Measurements from ENCODE around the gene ROPN1L.

The ROPN1L gene

DNA sequence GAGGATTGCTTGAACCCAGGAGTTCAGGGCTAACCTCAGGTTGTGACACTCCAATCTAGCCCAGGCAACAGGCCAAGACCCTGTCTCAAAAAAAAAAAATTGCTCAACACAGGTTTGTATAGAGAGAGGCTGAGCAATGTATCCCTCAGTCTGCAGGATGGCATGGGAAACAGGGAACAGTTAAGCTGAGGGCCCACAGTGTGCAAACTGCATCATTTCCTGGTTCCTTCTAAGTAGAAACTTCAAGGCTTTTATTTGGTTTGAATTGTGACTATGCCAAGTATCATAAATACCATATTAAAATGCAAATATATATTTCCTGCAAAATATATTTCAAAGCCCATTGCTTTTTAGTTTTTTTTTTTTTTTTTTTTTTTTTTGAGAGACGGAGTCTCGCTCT, 13.7 kb upstream of the ROPN1L start:
- DNase-seq (ENCODE audit: low spot score) = no peak

DNA sequence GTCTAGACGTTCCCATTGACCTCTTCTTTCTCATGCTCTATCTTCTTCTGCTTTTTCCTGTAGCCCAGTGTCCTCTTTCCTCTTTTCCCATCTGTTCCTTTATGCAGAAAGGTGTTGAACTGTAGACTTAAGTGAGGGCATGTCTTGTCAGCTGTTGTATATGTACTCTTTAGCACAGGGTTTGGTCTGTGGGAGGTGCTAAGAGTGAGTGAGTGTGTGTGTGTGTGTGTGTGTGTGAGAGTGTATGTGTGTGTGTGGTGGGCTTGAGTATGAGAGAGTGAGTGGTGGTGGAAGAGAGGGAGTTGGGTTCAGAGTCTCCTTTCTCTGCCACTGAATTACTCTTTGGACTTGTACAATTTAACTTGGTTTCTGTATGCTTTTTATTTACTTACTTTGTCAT, 10.3 kb upstream of the ROPN1L start:
- no peak for DNase-seq (ENCODE audit: low spot score)

DNA sequence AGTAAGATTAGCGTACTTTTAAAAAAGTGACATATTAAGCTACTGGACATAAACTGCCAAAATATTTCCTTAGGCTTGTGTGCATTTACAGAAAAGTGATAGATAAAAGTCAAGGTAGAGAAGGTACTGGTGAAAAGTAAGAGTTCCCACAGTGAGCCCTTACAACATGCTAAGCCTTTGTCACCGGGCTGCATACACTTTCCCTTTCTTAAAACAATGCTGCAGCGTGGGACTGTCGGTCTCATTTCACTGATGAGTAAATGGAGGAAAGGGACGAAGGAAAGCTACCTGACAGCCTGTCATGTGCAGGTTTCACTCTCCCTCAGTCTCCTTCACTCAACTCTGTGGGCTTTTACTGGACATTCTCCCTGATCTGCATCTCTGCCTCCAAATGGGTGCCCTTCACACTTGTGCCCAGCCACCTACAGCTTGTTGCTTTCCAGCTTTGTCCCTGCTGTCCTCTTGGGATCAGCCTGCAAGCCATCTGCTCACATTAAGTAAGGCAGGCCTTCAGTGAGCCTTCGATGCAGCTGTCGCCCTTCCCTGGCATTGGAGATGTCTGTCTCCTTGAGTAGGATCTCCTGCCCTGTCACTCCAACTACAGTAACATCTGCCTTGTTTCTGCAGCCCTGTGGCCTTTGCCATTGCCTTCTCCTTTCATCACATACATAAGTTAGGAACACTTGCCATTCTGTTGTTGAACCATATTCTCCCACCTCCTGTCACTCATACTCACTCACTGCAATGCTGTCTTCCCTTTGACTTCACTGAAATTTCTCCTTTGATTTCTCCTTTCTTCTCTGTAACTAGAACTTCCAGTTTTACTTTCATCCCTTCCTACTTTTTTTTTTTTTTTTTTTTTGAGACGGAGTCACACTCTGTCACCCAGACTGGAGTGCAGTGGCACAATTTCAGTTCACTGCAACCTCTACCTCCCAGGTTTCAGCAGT, 9.3 kb upstream of the ROPN1L start:
- no peak for DNase-seq (ENCODE audit: low spot score)

DNA sequence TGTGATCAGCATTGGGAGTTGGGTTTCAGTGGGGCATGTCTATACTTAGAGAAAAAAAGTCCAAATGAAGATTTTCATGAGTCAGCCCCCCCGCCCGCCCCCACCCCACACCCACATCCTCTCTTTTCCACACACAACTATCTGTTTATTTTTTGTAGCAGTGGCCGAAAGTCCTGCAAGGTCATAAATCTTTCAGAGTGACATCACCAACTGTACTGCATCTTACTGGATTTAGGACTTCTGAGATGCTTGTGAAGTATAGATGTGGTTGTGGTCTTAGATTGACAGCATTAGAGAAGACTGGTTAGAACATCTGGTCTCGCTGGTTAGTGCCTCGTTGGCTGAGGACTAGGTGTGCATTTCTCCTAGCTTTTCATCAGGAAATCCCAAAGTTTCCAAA, 7.3 kb upstream of the ROPN1L start:
- DNase-seq (ENCODE audit: low spot score) = no peak

DNA sequence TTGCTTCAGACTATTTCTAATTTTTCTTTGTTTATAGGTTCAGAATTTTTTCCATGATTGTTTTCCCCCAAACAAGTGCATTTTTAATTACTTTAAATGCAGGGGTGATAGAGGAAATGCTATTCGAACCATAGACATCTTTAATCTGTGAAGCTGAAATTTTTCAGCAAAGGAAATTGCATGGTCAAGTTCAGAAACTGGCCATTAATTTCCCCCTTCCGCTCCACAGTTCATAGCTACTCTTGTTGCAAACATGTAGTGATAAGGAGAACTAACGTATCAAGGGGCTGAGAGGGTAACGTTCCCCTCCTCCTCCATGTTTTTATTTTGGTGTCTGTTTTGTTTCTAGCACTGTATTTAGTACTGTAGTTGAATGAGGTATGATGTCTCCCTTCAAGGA, 3.4 kb upstream of the ROPN1L start:
- no peak for DNase-seq (ENCODE audit: low spot score)

DNA sequence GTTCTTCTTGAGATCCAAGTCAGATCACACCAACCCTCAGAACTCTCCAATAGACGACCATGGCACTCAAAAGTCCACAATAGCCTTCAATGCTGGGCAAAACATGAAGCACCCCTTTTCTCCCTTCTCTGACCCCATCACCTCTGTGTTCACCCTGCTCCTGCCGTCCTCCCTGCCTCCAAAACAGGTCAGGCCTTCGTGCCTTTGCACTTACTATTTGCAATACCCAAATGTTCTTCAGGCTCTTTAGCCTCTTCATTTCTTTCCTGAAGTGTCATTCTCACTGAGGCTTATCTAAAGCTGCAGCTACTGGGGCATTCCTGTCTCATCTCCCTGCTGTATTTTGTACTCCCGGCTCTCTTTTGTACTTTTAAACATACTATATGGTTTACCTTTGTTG, 2.0 kb upstream of the ROPN1L start:
- DNase-seq (ENCODE audit: low spot score) = no peak

DNA sequence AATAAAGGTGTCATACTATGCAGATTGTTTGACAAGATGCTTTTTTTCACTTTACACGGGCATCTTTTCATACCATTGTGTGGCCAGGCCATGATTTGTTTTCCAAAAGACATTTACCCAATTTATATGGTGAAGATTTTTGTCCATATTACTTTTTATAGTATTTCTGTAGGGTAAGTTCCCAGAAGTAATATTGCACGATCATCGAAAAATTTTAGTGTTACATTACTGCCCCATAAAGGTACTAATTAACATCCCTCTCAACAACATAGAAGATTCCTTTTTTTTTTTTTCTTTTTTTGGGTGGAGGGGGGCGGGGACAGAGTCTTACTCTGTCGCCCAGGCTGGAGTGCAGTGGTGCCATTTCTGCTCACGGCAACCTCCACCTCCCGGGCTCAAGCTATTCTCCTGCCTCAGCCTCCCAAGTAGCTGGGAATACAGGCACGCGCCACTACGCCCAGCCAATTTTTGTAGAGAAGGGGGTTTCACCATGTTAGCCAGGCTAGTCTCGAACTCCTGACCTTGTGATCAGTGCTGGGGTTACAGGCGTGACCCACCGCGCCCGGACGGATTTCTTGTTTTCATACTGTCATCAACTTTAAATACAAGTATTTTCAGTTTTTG, 1.2 kb upstream of the ROPN1L start:
- no peak for DNase-seq (ENCODE audit: low spot score)

DNA sequence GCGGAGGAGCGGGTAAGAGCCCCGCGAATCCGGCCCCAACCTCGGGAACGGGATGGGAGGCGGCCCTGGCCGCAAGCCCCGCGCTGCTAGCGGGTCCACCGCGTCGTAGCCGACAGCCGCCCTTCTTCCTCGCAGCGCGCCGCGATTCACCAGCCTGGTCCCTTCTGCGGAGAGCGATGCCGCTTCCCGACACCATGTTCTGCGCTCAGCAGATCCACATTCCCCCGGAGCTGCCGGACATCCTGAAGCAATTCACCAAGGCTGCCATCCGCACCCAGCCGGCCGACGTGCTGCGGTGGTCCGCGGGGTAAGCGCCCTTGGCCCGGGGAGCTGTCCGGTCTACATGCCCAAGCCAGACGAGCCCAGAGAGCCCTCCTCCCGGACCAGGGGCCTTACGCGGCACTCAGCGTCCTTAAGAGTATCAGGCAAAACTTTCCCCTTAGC, 335 bp downstream of the ROPN1L start:
- no peak for DNase-seq (ENCODE audit: low spot score)

DNA sequence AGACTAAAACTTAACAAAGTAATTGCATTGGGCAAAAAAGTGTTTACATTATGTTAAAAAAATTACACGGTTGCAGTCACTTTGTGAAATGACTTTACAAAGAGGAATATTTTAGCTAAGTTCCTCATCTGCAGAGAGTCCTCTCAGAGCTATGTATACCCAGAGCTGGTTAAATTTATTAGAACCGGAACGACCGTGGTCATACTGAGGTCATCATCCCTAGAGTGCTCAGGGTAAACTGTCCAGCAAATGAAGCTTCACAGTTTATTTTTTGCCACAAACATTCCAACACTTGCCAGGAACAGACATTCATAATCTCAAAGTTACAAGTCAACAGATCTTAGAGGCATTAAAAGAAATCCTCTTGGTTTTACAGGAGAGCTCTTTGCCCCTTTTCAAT, 897 bp downstream of the ROPN1L start:
- no peak for DNase-seq (ENCODE audit: low spot score)

DNA sequence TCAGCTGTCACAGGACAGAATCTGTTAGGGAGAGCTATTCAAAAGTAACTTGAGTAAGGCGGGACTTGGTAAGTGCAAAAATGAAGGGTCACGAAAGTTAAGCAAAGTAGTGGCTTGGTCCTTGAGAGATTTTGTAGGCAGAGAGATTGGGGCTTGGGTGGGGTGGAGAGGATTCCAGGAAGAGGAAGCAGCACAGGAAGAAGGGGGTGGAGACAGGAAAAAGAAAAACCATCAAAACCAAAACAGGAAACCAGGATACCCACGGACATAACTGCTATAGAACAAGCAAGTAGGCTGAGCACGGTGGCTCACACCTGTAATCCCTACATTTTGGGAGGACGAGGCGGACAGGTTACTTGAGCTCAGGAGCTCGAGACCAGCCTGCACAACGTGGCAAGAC, 3.7 kb downstream of the ROPN1L start:
- DNase-seq (ENCODE audit: low spot score) = no peak

DNA sequence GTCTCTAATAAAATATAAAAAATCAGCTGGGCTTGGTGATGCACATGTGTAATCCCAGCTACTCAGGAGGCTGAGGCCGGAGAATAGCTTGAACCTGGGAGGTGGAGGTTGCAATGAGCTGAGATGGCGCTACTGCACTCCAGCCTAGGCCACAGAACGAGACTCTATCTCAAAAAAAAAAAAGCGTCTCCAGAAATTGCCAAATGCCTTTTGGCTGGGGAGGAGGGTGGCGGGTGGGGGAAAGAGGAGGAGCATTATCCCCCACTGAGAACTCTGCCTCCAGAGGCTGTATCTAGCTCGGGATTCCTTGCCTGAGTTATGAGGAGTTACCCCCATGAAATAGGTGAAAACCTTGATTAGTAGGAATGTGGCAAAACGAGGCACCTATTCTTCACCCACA, 4.8 kb downstream of the ROPN1L start:
- DNase-seq (ENCODE audit: low spot score) = no peak

DNA sequence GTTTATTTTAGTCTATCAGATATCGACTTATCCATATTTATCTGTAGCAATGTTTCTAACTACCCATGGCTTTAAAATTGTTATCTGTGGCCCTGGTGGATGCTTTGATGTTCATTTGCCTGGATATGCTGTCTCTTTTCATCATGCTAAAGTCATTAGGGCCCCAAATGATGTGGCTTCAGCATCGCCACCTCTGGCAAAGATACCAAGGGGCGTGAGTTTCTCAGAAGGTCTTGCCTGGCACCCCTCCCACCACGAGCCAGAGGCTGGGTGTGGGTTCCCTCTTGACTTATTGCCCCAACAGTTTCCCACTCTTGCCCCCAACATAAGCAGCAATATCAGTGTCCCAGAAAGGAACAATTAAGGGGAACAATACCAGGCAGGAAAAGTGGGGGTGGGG, 5.4 kb downstream of the ROPN1L start:
- DNase-seq (ENCODE audit: low spot score) = no peak

DNA sequence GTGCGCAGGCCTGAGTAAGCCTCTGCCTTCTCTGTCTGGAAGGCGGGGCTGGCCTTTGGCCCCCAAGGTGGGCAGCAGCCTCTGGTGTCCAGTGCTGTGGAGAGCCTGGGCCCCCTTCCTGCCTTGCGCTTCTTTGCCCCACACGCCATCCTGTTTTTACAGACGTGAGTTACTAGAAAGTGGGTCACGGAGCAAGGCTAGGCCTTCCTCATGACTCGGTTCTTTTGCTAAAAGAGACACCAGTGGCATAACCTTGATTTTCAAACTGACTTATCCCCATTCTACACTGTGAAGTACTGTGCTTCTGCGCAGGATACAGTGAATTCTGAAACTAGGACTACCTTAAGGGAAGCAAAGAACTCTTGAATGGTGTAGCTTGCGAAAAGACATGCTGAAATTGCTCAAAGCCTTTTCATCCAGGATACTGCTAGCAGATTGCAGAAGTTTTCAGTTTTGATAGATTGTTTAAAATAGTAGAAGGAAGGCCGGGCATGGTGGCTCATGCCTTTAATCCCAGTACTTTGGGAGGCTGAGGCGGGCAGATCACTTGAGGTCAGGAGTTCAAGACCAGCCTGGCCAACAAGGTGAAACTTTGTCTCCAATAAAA, 7.2 kb downstream of the ROPN1L start:
- DNase-seq (ENCODE audit: low spot score) = no peak

DNA sequence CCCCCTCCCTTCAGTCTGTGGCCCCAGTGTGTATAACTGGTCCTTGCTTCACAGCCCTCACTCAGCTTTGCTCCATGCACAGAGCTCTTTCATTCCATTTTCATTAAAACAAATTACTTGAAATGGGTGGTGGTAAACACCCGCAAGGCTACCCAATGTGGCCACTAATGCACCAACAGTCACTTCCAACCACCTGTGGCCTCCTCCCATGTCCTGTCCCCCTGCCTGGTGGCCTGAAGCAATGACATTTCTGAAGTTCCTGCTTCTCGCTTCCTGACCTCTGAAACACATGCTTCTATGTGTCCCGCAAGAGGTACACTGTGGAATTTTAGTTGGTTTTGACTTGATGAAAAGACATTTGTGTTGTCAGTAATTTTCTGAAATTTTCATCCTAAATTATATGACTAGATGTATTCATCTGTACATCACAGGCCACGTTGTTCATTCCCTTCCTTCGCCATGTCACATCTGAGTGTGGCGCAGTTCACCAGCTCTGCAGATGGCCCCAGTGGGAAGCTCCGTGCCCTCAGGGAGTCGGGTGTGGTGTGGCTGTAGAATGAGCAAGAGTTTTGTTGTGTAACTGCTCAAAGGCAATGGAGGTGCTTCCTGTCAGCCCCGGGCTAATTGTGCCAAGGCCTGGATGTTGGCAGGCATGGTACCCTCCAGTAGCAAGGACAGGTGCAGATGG, 9.6 kb downstream of the ROPN1L start:
- no peak for DNase-seq (ENCODE audit: low spot score)

DNA sequence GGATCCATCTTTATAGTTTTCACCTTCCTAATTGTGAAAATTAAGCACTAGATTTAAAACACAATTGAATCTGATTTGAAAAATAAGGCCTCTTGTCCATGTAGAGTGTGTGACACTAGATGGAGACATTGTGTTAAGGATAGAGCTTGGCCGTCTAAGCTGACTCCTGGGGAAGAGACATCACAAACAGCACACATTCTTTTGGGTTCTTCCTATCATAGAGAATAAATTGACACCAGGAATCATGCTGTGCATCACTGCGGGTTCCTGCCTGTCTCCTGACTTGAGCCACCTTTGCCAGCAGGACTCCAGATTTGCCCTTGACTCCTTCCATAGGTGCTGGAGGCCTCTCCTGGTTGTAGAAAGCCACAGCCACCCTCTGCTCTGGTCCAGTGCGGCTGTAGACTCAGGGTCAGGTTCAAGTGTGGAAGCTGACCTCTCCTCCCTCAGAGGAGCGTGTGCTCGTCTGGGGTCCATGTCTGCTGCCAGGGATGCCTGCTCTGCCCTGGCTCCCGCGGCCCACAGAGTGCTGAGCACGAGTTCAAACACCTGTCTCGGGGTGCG, 11.2 kb downstream of the ROPN1L start:
- peak; percentile 75 for DNase-seq (ENCODE audit: low spot score)

DNA sequence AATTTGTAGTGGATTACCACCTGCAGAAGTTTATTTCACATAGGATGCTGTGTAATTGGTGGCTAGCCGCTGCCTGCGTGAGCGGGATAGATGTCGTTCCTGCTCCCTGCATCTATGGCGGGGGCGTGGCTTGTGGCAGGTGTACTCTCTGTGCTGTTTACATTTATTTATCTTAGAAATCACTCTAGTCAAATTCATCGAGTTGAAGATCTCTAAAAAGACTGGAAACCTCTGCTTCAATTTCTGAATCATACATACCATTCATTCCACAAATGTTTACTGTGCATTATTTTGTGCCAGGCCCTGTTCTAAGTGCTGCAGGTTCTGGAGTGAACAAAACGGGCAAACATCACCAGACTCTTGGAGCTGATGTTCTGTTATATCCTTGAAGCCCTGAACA, 11.9 kb downstream of the ROPN1L start:
- DNase-seq (ENCODE audit: low spot score) = no peak

DNA sequence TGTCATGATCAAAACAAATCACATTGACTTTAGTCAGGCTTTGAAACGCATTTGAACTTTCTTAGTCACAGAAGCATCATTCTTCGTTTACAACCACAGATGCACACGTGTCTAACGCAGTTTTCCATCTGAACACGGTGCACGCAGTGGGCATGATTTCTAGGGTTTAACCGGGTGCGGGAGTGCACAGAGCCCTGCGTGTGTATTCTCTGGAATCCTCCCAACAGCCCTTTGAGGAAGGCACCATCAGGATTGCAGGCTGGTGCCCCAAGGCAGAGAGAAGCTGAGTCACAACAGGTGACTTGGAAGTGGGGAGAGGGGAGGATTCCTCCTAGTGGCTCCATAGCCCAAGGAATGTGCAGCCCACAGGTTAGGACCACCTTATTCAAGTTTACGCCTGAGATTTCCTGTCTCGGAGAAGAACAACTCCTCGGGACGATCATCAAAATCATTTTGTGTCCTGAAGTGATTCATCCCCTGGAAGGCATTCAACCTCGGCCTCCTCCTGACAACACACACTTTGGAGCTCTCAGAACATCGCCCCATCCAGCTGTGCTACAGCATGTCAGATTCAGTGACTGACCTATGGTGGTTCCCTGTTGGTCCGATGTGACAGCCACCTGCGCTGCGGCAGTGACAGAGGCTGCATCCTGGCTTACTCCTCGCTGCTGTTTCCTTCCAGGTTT, 13.1 kb downstream of the ROPN1L start:
- DNase-seq (ENCODE audit: low spot score) = no peak

DNA sequence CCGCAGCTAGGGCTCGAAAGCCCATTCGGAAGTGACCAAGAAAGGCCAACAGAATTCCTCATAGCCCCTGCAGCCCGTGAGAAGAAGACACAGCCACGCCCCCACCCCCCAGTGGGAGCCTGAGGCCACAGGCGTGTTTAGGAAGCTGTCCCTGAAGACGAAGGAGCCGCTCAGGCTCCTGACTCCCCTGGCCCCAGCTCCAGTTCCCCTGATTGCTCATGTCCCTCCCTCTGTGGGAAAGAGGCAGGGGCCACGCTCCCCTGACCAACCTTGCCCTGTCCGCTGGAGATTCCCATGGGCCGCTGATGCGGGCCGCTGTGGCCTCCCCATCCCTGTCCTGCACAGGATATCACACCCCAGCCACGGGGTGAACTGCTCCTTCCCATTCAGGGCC, 13.6 kb downstream of the ROPN1L start:
- no peak for DNase-seq (ENCODE audit: low spot score)

DNA sequence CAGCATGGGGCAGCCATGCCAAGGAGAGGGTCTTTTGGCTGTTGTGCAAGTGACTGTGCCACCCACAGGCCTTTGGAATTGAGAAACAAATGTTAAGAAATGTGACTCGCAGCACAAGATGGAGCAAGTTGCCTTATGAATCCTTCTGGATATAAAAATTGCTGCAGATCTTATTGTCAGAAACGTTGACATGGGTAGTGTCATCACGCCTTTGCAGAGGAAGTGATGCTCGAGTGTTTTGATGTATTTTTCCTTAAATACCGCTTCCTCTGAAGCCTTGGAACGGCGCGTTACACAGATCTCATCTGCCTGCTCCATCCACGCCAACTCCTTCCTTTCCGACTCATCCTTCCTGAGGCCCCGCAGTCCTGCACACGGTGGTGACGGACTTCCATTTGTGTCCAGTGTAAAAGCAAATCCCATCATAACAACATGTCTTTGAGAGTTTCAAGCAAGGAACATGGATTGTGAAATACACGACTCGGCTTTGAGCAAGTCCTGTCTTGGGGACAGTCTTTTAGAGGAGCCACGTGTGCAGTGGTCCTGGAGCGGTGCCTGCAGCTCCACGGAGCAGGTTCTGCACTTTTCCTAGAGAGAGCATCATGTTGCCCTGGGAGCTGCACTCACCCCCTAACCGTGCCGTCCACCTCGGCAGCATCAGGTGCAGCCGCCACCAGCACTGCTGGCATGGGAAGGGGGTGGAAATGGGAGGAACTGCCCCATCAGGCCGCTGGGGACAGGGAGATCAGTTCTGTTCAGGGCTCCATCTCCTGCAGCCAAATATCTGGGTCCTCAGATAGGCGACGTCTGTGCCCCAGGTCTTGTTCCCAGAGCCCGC, 15.1 kb downstream of the ROPN1L start:
- DNase-seq (ENCODE audit: low spot score) = no peak

DNA sequence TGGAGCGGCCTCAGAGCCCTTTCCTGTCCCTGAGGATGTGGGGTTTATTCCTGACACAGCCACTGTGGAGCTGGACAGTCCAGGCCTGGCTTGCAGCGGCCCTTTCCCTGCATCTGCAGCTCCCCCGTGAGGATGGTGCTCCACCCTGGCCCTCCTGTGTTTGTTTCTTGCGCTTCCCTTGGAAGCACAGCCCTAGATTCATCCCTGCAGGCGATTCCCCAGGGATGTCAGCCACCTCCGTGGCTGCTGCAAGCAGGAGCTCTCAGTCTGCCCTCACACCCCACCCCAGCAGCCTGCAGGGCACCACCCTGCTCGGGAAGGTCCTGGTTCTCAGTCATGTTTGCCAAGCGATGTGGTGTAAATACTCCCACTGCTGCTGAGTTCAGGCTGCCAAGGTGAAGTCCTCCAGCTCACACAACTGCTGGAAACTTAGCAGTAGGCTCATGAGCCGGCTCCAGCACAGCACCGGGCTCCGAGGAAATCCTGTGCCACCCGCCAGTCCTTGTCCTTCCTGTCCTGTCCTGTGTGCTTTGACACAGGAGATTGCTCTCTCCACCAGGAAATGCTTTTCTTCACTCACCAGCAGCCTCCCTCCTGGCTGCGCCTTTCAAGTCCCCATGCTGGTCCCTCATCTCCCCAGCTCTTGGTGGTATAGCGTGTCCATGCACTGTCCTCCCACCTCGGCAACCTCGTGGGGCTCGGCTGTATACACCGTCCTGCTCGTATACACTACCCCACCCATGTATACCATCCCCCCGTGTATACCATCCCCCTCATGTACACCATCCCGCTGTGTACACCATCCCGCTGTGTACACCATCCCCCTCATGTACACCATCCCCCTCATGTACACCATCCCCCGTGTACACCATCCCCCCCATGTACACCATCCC, 16.2 kb downstream of the ROPN1L start:
- no peak for DNase-seq (ENCODE audit: low spot score)
